ENCODE results near the gene PCBP2. TPM values are rescaled to one million over a fixed set of nuclear protein-coding genes. Genes with fewer than 3 reads are reported as not detected.

Gene PCBP2
- total and polyA plus RNA-seq, 10 of the 15 experiments (the other 5 are each of a cell fraction or from before 2014, with no cell fraction given) = 109 to 803 (median 327) TPM

- no peak for TF ChIP-seq CTCF (IDR thresholded peaks at IDR 0.05 in 2 of 3, conservative IDR thresholded peaks at IDR 0.05 in 1 of 3; ENCODE audit: control insufficient read depth in 2 of 3, extremely low read depth in 1 of 3, insufficient read depth in 1 of 3, low read depth in 3 of 3, low read length in 3 of 3)
- TF ChIP-seq SPI1 (IDR thresholded peaks at IDR 0.05; ENCODE audit: borderline replicate concordance, insufficient read depth, low read depth, low read length) = no peak
- TF ChIP-seq HDAC6 (IDR thresholded peaks at IDR 0.05; ENCODE audit: unreplicated experiment) = no peak
- TF ChIP-seq KLF5 (IDR thresholded peaks at IDR 0.05; ENCODE audit: partially characterized antibody) = no peak
- TF ChIP-seq USF2 (IDR thresholded peaks at IDR 0.05; ENCODE audit: borderline replicate concordance, low read depth, low read length) = no peak
- no peak for TF ChIP-seq MYC (IDR thresholded peaks at IDR 0.05; ENCODE audit: insufficient read depth, insufficient read length, insufficient replicate concordance, low read length, severe bottlenecking)
- no peak for TF ChIP-seq PAX8 (IDR thresholded peaks at IDR 0.05)
- TF ChIP-seq SIN3A (IDR thresholded peaks at IDR 0.05; ENCODE audit: low read depth, low read length) = no peak
- TF ChIP-seq NR2C1 (IDR thresholded peaks at IDR 0.05) = no peak
- no peak for TF ChIP-seq BCL11A (IDR thresholded peaks at IDR 0.05; ENCODE audit: low read depth, low read length)
- TF ChIP-seq SREBF2 (IDR thresholded peaks at IDR 0.05; ENCODE audit: low read length) = no peak
These were observed 55.6 kb downstream of the PCBP2 start (continued) for GRCh38 chr12:53507603-53507885.

Data from GM12878 (cell line).